AG08396 (cell line): Measurements from ENCODE around the gene PLA2G12A.
"Not testable (repeated sequence)": the region's sequence is repeated elsewhere in the genome, so short reads cannot be mapped to it uniquely, and the experiment has no call there.

Experiments used
- DNase-seq: peaks from one replicate; pipeline ENCODE4 v3.0.0; 2012; ENCODE audit warnings: low spot score, mixed read lengths

Gene PLA2G12A

DNA sequence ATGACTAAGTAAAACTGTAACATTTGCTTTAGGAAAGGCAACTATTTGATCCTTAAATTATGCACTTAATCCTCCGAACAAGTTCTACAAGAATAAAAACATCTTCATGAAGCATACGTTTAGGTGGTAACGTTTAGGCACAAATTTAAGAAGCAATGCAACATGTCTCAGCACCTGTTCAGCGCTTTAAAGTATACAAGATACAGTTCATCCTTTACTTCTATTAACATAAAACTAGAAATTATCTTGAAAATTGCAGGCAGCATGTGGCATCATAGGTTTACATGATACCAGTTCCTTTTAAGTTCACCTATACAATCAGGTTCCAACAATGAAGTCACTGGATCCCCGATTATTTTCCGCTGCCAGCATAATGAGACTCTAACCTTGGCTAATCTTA is 1.5 kb downstream of the PLA2G12A start:
- DNase-seq, result no peak

DNA sequence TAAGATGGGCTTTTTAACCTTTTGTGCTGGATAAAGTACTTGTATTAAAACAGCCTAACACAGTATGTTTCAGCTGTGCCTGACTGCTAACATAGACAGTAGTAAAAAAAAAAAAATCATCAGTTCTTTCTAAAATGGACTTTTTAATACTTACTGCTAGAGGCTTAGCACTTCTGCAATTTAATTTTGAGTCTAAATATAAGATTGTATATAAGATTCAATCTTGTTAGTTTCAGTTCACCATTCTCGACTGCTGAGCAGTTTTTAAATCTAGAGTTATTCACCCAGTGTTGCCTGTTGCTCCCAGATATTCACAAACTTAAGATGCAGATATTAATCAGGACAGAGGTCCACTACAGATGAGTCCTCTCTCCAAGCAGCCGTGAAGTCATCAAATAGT is 6.8 kb downstream of the PLA2G12A start:
- DNase-seq, result no peak

DNA sequence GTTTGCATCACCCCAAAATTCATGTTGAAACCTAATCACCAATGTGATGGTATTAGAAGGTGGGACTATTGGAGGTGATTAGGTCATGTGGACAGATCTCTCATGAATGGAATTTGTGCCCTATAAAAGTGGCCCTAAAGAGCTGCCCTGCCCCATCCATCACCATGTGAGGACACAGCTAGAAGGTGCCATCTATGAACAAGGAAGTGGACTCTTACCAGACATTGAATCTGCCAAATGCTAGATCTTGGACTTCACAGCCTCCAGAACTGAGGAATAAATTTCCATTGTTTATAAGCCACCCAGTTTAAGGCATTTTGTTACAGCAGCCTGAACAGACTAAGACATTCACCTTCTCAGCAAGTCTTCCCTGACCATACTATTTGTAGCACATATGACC is 7.5 kb downstream of the PLA2G12A start:
- DNase-seq, result no peak

DNA sequence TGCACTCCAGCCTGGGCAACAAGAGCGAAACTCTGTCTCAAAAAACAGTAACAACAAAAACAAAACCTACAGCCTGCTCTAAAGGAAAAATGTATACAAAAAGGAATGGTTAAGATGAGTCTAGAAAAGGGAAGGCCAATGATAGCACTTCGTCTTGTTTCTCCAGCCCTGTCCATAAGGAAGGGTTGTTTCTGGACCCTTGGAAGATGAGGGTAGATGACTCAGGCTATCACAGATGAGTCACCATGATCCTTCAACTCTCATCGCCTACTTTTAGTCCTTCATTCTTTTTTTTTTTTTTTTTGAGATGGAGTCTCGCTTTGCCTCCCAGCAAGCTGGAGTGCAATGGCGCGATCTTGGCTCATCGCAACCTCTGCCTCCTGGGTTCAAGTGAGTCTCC is 8.8 kb downstream of the PLA2G12A start:
- peak; percentile 29 for DNase-seq

DNA sequence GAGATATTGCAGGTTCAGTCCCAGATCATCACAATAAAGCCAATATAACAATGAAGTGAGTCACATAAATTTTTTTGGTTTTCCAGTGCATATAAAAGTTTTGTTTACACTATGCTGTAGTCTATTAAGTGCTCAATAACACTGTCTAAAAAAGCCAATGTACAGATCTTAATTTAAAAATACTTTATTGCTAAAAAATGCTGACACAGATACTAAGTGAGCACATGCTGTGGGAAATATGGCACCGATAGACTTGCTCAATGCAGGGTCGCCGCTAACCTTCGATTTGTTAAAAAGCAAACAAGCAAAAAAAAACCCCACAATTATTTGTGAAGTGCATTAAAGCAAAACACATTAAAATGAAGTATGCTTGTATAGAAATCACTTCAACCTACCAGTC is 10.3 kb downstream of the PLA2G12A start:
- no peak for DNase-seq

DNA sequence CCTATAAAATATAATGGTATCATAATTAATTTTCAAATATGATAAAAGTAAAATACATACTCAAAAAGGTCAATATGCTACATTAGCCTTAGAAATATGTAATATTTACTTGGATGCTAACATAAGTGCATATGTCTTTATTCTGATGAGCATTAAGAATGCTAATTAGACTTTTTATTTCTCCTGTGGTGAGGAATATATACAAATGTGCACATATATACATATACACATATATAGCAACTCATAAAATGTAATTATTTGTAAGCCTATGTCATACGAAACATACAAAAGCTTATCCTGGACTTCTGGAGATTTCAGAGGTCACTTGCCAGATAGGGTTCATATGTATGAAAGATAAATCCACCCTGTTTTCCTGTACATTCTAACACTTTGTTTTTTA is 11.1 kb downstream of the PLA2G12A start:
- no peak for DNase-seq

DNA sequence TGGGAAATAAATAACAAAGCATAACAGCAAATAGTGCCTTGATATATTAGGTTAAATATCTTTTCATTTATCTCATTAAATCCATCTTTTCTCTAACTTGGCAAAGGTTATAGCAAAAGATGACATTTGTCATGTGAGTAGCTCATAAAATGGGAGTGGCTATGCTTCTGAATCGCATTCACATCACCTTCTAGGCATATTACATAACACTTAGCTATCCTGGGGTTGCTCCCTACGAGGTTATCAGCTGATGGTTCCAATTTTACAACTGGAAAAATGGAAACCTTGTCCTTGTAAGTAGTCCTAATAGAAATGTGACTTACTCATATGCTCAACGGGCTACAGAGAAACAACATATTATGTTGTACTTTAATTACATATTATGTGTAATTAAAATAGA is 16.4 kb downstream of the PLA2G12A start:
- DNase-seq, result no peak

DNA sequence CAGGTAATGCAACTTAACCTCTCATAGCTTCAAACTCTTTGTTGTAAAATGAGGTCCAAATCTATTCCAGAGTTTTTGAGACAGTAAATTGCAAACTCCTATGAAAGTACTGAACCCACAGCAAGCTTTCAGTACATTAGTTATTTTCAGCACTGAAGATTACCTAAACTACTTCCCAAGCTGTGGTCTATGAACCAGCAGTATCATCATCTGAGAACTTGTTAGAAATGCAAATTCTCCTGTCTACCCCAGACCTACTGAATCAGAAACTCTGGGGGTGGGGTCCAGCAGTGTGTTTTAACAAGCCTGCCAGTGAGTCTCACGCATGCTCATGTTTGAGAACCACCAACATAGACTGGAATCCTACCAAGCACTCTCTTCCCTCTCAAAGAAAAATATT is 20.9 kb downstream of the PLA2G12A start:
- DNase-seq, result no peak

DNA sequence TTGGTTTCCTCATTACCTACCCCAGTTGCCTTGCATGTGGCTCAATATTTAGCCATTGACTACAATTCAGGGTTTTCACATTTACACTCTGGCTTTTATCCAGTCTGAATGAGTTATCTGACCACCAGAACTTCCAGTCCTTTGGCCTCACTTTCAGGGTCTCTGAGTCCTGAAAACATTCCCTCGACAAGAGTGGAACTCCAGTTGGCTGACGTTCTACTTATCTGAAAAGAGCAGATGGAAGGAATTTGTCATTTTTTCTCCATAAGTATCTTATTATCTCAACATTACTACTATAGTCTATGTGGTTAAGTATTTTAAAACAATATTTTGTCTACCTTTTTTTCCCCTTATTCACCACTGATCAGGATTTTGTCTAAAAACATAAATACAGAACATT is 21.4 kb downstream of the PLA2G12A start:
- DNase-seq, result no peak

DNA sequence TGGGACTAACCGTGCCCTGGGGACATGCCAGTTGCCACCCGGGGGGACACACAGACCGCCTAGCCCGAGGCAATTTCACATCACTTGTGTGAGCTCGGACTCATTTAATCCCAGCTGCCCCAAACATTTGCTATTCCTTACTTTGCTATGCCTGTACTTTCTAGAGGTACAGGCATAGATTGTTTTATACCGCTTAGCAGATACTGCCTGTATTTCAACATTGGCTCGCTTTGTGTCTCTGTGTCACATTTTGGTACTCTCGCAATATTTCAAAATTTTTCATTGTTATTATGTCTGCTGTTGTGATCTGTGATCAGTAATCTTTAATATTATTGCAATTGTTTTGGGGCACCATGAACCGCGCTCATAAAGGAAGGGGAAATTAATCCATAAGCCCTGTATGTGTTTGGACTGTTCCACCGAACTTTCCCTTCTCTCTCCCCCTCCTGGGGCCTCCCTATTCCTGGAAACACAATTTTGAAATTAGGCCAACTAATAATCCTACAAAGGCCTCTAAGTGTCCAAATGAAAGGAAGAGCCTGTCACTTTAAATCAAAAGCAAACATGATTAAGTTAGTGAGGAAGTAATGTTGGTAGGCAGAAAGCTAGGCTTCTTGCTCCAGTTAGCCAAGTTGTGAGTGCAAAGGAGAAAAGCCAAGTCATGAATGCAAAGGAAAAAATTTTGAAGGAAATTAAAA is 26.1 kb downstream of the PLA2G12A start:
- DNase-seq, result no peak

DNA sequence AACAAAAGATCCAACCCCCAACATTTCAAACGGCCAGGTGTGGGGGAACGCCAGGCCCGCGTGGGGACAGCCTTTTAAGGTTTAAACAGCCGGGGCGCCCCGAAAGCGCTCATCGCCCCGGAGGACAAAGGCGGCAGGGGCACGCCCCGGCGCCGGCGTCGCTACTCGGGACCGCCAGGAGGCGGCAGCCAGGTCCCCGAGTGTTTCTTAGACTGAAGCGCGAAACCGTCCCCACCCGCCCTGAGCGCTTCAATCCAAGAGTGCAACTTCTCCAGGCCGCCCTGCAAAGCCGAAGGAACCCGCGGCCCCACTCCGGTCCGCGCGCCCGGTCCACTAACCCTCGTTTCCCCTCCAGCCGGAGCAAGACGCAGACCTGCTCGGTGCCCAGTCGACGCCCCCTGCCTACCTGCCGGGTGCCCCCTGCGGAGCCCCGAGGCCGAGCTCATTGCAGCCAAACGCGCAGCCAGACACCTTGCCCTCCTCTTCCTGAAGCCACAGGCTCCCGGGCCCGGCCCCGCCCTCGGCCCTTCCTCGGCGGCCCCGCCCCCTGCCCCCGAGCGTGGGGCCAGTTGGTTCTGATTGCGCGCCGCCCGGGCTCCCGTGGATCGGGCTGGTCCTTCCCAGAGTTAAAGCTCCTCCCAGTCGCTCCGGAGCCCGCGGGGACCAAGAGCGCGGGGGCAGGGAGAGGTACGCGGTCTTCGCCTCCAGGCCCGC is 26.8 kb downstream of the PLA2G12A start, which contains the start of gene CASP6:
CASP6 (minus strand) TSS at position 496 of the 714 bp plus-strand sequence; CDS start at position 446, 50 bp downstream.
- DNase-seq, result peak; percentile 86

DNA sequence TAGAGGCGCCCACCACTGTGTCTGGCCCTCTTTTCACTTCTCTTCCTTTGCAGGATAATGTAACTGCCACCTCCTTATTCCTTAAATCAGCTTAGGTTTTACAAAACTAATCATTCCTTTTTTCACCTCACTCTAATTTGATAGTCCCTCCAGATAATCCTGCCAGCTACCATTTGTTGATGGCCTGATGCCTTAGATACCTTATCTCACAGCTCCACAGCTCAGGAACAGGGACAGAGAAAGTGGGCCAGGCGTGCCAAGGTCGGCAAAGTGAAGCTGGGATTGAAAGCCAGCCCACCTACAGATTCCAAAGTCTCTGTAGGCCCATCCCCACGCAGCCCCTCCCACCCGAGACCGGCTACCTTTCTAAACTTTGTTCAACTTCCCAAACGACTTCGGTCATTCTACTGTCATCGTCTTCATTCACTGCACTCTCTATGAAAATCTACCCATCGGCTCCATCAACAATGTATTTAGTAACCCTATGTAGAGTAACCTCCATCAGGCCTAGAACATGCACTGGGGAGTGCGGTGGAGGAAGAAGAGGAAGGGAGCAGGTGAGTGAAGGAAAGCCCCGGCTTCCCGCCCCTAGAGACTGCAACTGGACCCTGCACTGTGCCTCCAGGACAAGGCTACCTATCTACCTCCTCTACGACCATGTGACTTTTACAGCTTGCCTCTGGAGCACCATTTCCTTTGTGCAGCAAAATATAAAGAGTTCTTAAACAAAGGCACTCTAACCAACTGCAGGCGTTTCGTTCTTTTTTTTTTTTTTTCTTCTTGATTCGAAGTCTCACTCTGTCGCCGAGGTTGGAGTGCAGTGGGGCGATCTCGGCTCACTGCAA is 28.1 kb downstream of the PLA2G12A start:
- no peak for DNase-seq

DNA sequence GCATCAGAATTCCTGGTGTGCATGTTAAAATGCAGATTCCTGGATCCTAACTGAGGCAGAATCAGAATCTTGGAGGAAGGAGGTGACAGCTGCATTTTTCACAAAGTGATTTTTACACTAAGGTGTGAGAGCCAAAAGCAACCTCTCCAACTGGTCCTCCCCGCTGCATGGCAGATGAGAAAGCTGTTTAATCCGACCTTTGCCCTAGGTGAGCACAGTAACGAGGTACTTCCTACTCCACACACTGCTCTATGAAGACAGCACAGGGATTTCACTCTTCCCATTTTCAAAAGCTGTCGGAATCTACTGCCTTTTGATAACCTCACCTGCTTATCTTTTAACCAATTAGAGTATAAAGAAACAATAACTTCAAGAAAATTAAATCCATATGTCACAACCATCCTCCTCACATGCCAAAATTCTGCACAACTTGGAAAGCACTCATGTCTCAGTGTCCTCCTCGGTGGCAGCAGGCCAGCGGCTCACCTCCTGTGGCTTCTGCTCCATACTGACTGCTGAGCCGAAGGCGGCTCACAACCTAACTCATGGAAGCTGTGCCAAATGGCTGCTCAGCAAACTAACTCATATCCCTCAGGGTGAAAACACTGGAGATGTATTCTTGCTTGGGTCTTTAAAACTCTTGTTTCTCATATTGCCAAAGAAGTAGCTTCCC is 30.2 kb downstream of the PLA2G12A start:
- no peak for DNase-seq

DNA sequence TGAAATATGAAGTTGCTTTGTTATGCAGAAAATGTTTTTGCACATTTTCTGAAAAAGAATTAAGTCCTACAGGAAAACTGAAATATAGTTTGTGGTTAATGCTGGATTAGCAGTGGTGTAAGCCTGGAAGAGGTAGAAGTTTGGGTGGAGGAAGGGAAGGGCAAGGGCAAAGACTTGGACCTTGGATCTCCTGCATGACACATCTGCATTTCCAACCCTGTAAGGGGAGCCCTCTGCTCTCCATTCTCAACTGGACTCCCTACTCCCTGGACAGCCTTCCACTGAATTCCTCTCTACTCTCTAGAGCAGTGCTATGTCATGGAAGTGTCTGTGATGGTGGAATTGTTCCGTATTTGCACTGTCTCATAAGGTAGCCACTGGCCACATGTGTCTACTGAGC is 31.2 kb downstream of the PLA2G12A start:
- DNase-seq, result no peak

DNA sequence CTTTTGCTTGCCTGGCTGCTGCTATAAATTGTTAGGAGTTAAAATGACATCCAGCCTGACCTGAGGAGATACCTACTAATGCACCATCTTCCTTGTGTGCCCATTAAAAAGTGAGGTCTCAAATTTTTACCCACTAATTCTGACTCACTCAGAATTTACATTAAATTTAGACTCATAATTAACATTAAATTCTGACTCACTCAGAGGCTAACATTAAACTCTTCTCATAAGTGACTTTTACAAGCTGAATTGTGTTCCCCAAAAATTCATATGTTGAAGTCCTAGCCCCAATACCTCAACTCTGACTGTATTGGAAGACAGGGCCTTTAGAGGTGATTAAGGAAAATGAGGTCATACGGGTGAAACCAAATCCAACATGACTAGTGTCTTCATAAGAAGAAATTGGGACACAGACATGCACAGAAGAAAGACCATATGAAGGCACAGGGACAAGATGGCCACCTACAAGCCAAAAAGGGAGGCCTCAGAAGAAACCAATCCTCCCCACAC is 38.4 kb downstream of the PLA2G12A start:
- DNase-seq, result no peak

DNA sequence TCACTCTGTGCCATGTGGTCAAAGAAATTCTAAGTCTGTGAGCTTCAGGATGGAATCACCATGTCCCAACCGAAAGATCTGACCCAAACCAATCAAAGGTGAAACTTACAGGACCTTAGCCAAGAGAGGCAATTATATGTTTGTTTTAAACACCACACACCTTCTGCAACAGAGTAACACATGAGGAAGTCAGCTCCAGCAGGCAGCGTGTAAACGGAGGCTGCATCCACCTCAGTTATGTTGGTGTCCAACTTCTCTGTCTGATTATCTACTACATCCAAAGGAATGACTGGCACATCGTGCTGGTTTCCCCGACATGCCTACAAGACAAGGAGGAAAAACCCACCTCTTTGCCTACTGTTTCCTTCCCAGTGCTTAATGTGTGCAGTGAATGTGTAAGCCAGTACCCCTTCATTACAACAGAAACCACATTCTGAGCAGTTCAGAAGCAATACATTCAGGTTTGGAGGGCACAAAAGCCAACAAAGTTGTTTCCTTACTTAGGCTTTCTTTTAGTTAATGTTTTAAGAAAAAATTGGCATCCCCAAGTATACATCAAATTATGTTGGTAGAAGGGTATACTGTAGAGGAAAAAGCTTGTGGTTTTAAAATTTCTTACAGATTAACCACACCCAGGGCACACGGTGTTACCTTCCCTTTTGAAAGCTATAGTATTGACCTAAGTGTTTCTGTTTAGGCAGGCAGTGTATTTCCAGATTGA is 39.0 kb downstream of the PLA2G12A start:
- no peak for DNase-seq

DNA sequence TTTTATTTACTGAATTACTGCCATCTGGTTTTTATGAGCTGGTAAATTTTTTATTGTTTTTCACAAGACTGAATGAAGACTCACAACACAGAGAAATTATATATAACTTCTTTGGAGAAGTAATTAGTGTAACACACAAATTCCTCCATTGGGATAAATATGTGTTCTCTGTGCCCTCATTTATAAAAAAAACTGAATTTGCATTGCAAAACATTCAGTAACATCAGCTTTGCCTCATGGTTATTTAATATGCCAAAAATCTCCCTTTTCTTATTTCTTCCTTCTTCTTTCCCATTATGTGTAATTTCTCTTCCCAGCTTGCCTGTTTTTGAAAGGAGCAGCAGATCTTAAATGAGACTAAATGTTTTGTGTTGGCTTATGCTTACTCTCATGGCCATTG is 45.1 kb downstream of the PLA2G12A start:
- DNase-seq, result no peak

DNA sequence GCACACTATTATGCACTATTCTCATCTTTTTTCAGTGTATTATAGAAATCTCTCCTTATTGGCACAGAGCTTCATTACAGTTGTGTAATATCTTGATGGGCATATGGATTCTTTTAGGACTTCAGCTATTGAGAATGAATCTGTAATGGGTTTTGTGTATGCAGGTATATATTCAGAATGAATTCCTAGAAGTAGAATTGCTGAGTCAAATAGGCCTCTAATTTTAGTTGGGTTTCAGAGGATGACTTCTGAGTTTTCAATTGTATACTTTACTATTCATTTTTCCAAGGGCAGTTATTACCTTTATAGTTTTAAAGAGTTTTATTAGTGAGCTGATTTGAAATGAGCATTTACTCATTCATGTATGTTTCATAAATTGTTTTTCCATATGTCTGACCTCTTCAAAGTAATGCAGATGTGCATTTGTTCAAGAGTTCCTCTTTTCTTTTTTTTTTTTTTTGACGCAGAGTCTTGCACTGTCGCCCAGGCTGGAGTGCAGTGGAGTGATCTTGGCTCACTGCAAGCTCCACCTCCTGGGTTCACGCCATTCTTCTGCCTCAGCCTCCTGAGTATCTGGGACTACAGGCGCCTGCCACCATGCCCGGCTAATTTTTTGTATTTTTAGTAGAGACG is 46.1 kb downstream of the PLA2G12A start:
- no peak for DNase-seq

DNA sequence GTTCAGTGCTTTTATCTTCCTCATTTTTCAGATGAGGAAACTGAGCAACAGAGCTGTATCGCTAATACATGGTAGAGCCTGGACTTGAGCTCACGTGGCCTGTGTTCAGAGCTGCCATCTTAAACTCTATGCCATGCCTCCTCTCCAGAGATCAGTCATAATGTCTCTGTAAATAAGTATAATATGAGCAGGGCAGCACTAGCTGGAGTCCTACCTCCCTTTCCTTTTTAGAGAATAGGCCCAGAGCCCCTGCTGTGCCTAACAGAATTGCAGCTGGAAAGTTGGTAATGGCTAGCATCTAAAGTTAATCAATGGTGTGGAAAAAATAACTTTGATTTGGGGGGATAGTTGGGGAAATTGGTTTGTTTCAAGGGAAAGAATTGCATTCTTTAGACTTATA is 47.0 kb downstream of the PLA2G12A start:
- no peak for DNase-seq

DNA sequence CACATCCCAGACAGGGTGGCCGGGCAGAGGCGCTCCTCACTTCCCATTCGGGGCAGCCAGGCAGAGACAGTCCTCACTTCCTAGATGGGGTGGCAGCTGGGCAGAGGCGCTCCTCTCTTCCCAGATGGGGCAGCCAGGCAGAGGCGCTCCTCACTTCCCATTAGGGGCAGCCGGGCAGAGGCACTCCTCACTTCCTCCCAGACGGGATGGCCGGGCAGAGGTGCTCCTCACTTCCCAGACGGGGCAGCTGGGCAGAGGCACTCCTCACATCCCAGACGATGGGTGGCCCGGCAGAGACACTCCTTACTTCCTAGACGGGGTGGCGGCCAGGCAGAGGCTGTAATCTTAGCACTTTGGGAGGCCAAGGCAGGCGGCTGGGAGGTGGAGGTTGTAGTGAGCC is 50.9 kb downstream of the PLA2G12A start:
- DNase-seq, result not testable (repeated sequence)

DNA sequence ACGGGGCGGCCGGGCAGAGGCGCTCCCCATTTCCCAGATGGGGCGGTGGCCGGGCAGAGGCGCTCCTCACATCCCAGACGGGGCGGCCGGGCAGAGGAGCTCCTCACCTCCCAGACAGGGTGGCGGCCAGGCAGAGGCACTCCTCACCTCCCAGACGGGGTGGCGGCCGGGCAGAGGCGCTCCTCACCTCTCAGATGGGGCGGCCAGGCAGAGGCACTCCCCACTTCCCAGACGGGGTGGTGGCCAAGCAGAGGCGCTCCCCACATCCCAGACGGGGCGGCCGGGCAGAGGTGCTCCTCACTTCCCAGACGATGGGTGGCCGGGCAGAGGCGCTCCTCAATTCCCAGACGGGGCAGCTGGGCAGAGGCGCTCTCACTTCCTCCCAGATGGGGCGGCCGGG is 51.4 kb downstream of the PLA2G12A start:
- DNase-seq, result not testable (repeated sequence)
